DMS153 (cell line): ENCODE measurements around the gene GBF1.

Experiments
- DNase-seq: peaks from one replicate; lab custom pipeline; 2025; lab: John Stamatoyannopoulos, UW

Gene GBF1

DNA sequence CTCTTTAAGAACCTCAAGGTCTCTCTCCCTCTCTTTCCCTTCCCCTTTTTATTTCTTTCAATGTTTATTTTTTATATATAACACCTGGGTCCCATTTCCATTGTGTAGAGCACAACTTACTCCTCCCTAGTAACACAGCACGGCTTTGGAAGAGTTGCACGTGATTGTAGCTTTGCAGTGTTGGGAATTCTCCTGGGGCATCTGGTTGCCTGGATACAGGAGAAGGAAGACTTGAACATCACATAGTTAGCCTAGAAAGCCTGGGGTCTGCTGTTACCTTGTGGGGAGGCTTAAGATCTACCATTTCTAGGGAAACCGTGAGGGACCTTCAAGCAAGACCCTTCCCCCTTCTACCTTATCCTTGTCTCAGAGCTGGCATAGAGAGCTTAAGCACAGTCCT lies 109.1 kb downstream of the GBF1 start:
- no peak for DNase-seq

DNA sequence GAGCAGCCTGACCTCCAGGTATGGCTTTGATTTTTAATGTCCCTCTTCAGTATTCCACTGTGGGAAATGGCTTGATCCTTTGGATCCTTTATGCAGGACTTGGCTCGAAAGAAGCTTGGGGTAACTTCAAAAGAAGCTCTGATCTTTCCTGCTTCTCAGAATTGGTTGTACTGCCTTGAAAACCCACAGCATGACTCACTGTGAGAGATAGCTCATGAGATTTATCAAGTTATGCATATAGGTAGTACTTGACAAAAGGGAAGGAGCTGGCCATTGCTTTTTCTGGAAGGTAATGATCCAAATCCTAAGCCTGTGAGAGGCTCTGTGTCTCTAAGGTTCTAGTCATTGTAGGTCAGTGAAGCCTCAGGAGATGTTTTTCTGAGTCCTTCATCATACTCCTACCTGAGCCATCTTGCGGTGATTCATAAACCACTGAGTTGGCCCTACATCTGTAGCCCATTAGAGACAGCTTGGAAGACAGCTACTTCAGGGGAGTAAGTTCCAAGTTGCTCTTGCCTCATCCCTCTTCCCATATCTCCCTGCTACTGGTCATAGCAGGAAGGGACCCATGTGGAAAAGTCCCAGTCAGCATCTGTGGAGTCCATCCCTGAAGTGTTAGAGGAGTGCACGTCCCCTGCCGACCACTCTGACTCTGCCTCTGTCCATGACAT lies 113.5 kb downstream of the GBF1 start:
- no peak for DNase-seq

DNA sequence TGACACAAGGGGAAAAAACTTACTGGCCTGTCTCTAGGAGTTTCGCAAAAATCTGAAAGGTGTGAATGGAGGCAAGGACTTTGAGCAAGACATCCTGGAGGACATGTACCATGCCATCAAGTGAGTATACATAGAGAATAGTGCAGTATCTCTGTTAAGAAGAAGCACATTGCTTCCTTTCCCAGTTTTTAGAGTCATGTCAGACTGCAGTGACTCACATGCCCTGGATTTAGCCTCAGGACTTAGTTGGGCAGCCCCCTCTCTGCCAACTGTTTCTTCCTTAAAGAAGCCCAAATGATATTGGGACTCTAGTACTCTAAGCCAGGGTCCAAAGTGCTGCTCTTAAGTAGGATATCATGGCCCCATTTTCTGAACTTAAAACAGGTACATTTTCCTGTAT lies 122.1 kb downstream of the GBF1 start:
- no peak for DNase-seq

DNA sequence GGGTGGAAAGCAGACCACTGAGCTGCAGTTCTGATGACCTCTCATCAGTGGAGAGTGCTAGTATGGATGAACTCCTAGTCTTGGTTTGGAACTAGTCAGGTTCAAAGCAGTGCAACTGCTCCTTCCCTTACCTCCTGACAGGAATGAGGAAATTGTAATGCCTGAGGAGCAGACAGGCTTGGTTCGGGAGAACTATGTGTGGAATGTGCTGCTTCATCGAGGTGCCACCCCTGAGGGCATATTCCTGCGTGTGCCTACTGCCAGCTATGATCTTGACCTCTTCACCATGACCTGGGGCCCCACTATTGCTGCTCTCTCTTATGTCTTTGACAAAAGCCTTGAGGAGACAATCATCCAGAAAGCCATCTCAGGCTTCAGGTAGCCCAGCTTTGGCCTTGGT lies 122.7 kb downstream of the GBF1 start:
- no peak for DNase-seq

DNA sequence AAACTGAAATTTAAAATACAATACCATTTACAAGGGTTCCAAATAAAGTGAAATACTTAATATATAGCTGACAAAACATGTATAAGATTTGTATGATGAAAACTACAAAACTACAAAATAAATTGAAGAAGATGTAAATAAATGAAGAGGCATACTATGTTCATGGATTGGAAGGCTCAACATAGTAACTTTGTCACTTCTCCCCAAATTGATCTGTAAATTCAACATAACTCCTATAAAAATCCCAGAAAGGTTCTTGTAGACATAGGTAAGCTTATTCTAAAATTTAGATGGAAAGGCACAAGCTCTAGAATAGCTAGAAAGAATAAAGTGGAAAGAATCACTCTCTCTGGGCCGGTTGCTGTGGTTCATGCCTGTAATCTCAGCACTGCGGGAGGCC lies 126.0 kb downstream of the GBF1 start:
- no peak for DNase-seq

DNA sequence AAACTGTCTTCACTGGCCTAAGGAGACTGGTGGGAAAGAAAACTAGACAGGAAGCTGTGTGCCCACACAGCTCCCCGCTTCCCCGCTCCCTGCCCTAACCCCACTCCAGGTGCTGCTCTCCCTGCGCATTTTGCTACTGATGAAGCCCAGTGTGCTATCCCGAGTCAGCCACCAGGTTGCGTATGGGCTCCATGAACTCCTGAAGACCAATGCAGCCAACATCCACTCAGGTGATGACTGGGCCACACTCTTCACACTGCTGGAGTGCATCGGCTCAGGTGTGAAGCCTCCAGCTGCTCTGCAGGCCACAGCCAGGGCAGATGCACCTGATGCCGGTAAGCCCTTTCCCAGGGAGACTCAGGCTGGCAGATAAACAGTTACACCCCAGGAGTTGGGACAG lies 129.9 kb downstream of the GBF1 start:
- DNase-seq: no peak

DNA sequence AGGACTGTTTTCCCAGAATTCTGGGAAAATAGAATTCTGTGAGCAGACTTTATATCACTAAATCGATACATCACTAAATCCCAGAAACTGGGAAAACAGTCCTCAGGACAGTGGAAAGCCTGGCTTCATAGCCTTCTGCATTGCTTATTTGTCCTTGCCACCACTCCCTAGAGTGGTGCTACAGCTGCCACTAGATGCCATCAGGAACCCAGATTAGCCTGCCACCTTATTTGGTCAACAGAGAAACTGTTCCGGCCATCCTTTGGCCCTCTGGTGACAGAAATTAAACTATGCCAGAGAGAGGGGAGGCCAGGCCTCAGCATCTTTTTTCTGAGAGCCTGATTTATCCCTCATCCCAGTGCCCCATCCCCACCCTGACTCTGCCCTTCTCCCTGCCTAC lies 130.5 kb downstream of the GBF1 start:
- no peak for DNase-seq

DNA sequence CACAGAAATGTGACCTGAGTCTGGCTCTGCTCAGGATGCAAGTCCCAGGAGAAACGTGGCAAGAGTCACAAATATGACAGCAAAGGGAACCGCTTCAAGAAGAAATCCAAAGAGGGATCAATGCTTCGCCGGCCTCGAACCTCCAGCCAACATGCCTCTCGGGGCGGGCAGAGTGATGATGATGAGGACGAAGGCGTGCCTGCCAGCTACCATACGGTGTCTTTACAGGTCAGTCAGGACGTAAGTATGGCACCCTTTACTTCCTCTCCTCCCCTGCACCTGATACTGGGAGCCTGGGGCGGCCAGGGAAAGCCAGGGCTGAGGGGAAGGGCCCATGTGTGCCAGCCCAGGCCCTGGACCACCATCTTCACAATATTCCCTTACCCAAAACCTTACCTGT lies 131.6 kb downstream of the GBF1 start:
- DNase-seq: no peak

DNA sequence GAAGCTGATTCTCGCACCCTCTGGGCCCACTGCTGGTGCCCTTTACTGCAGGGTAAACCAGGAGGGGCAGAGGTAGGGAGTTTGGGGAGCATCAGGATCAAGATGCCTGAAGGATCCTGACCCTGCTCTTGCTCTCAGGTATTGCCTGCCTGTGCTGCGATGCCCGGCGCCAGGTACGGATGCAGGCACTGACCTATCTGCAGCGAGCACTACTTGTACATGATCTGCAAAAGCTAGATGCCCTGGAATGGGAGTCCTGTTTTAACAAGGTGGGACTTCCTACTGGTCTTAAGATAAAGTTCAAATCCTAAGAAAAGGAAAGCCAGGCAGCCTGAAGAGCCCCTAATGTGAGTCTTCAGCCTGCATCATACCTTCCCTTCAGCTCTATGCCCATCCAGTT lies 134.1 kb downstream of the GBF1 start:
- DNase-seq: no peak

DNA sequence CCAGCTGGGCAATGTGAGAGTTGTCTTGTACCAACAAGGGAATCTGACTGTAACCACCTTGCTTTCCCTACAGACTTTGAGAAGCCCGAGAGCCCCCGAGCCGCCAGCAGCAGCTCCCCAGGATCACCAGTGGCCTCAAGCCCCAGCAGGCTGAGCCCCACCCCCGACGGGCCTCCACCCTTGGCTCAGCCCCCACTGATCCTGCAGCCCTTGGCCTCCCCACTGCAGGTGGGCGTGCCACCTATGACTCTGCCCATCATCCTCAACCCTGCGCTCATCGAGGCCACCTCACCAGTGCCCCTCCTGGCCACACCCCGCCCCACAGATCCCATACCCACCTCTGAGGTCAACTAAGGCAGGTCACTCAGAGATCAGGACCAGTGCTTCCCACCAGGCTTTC lies 136.7 kb downstream of the GBF1 start:
- no peak for DNase-seq

DNA sequence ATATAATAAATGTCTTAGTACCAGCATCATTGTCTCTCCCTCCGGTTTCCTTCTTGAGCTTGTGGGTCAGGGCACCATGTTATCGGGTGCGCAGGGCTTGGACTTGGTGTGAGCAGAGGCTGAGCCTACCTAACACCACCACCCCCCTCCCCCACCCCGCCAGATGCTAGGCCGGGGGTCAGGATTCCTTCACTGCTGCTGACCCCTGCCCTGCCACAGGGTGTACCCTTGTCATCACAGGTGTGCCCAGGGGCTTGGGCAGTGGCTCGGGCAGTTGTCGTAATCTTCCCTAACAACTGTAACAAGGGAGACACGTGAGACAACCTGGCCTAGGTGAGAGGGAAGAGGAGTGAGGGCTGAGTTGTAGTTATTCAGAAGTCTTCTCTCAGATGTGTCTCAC lies 137.5 kb downstream of the GBF1 start:
- no peak for DNase-seq

DNA sequence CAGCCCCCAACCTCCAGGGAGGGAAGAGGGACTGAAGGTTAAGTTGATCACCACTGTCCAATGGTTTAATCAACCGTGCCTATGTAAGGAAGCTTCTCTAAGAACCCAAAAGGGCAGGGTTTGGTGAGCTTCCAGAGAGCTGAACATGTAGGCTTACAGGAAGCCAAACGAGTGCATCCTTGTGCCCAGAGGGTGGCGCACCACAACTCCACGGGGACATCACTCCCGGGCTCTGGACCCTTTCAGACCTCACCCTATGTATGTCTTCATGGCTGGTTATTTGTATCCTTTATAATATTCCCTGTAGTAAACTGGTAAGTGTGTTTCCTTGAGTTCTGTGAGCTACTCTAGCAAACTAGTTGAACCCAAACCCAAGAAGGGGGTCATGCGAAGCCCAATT lies 138.7 kb downstream of the GBF1 start:
- no peak for DNase-seq

DNA sequence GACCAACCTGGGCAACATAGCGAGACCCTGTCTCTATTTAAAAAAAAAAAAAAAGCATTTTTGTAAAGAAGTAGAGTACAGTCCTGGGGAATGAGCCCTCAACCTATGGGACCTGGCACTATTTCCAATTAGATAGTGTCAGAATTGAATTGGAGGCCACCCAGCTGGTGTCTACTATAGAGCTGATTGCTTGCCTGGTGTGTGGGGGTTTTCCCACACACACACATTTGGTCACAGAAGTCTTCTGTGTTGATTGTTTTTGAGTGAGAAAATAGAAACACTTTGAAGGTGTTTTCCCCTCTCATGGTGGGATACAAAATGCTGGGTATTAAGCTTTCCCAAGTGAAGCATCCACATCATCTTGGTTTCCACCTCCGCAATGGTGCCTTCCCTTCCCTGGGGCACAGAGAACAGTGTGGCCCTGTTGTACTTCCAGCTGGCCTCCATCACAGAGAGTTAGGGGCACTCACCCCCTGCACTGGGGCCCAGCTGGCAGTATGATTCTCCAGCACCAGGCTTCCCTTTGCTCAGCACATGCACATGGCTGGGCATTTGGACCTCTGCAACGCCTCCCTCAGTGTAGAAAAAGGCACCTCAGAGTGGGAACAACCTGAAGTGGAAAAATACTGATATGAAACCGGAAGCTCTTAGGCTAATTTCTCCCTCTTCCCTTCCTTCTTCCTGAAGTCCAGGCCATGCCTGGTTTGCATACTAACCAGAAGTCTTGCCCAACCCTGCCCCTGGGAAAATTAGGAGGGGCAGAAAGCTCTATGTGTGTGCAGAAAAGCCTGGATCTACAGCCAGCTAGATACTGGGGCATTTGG lies 139.5 kb downstream of the GBF1 start:
- no peak for DNase-seq

DNA sequence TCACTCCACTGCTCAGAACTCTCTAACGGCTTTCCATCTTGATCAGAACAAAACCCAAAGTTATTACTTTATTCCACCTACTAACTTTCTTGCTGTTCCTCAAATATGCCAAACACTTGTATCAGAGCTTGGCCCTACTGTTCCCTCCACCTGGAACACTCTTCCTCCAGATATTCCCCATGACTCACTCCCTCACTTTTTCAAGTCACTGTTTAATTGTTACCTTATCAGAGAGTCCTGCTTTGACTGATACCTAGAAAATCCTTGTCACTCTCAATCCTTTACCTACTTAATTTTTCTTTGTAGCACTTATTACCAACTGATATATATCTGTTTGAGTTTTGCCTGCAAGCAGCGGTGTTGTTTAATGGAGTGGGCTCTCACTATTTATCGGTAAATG lies 144.6 kb downstream of the GBF1 start:
- DNase-seq: no peak

DNA sequence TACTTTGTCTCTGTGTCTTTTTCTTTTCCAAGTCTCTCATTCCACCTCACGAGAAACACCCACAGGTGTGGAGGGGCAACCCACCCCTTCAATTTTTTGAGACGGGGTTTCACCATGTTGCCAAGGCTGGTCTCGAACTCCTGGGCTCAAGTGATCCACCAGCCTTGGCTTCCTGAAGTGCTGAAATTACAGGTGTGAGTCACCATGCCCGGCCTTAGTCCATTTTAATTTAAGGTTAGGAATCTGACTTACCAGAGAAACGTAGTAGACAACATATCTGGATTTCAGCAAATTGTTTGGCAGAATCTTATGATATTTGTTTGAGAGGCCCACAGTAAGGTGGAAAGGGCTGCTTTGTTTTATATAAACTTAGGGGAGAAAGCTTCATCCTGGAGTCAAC lies 147.0 kb downstream of the GBF1 start:
- DNase-seq: no peak

DNA sequence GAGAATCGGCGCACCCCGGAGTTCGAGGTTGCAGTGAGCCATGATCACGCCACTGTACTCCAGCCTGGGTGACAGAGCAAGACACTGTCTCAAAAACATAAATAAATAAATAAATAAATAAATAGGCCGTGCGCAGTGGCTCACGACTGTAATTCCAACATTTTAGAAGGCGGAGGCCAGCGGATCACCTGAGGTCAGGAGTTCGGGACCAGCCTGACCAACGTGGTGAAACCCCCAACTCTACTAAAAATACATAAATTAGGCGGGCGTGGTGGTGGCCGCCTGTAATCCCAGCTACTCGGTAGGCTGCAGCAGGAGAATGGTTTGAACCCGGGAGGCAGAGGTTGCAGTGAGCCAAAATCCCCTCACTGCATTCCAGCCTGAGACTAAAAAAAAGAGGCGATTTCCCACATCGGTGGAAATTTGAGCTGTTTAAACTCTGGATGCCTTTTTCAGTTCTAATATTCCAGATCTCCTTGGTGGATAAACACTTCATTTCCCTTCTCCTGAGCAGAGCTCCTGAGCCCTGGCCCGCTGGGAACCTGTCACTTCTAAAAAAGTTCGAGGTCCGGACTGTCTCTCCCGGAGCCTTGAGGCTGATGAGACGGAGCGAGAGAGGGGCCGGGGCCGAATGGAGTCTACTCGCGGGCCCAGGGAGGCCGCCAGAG lies 148.2 kb downstream of the GBF1 start:
- no peak for DNase-seq

DNA sequence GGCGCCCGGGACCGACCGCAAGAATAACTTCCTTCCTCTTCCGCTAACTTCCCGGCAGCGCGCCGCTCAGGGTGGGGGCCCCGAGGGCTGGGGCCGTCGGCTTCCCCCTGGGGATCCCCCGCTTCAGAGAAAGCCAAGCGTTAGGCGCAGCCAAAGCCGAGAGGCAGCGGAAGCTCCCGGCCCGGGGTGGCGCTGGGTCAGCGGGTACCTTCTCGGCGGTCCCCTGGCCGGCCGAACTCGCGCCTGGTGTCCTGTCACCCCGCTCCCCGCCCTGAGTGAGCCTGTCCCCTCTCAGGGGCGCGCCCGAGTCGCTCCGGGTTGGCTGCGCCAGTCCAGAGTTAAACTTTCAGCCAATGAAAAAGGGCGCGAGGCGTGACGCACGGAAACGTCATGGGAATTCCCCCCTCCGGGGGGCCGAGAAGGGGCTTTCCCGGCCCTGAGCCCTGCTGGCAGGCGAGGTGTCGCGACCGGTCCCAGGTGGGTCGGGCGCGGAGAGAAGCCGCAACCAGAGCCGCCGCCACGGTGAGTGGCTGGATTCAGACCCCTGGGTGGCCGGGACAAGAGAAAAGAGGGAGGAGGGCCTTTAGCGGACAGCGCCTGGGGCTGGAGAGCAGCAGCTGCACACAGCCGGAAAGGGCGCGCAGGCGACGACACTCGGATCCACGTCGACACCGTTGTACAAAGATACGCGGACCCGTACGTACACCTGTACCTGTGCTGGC lies 148.9 kb downstream of the GBF1 start:
- peak; percentile 72 for DNase-seq

DNA sequence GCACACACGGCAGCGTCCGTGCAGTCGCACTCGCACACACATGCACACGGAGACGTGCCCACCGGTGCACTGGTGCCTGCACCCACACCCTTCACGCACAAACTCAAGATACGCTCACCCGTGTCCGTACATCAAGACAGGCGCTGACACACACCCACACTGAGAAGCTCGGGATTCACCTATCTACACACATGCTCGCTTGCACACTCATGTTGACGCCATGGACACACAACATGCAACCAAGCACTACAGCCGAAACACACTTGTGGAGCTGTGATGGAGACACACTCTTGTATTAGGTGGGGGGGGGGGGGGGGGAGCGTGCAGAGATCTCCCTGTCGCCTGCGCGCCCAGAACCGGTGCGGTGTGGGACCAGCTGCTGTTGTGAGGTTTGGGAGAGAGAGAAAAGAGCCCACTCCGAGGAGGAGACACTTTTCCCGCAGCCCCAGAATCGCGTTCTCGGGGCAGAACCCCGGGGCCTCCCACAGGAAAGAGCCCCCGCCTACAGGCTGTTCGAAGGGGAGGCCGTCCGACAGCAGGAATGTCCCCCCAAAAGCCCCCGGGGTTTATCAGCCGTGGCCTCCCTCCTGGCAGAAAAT lies 149.6 kb downstream of the GBF1 start:
- peak; percentile 30 for DNase-seq

DNA sequence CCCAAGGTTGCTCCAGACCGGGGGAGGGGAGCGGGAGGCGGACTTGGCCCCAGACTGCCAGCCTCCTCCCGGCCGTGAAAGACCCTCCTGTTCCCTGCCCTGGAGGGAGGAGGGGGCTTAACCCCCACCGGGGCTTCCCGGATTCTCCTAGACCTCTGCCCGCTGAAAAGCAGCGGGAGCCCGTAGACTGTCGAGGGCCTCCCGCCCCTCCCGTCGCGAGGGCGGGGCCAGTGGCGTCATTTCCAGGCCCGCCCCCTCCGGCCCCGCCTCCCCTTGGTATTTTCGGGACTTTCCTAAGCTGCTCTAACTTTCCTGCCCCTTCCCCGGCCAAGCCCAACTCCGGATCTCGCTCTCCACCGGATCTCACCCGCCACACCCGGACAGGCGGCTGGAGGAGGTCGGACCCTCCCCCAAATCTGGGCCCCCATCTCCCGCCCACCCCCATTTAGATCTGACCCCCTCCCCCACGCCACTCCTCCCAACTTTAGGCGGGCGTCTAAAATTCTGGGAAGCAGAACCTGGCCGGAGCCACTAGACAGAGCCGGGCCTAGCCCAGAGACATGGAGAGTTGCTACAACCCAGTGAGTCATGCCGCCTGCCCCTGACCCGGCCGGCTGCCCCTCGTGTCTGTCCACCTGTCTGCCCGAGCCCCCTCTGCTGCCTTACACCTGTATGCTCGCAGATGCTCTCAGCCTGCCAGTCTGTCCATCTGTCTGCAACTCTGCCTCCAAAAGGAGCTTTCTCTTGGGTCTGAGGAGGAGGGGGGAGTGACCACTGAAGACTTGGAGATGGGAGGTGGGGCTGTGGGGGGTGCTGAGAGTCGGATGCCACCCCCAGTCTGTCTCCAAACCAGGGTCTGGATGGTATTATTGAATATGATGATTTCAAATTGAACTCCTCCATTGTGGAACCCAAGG lies 150.3 kb downstream of the GBF1 start, which contains the start of gene NFKB2:
Gene NFKB2, plus strand, starts transcription at position 306 of the 917 bp plus-strand sequence. Its CDS starts 255 bp downstream, at position 561.
- DNase-seq: peak; percentile 7

DNA sequence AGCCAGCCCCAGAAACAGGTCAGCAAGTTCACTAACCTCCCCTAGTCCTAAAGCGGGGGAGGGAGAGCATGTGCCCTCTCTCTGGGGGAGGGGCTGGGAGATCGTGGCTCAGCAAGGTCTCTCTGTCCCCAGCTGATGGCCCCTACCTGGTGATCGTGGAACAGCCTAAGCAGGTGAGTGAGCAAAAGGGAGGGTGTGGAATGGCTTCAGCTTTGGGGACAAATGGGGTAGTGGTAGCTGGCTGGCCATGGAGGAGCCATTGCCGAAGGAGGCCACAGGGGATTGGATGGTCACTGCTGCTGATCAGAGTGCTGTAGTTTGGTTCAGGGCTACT lies 151.0 kb downstream of the GBF1 start:
- no peak for DNase-seq

DNA sequence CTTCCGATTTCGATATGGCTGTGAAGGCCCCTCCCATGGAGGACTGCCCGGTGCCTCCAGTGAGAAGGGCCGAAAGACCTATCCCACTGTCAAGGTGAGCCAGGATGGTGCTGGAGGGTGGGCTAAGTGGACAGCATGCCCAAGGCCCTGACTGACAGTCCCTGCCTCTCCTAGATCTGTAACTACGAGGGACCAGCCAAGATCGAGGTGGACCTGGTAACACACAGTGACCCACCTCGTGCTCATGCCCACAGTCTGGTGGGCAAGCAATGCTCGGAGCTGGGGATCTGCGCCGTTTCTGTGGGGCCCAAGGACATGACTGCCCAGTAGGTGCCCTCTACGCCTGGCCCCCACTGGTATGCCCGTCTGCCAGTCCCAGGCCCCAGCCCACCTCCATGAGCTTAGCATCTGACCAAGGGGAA lies 151.4 kb downstream of the GBF1 start:
- DNase-seq: no peak
